ENCODE measurements around the gene LSM10. TPM values are rescaled to one million over a fixed set of nuclear protein-coding genes. Genes with fewer than 3 reads are reported as not detected.

The LSM10 gene
- total RNA-seq, 2 experiments from 2014 or later: 43.2 to 133 TPM

GRCh38 chr1:36351227-36351977, 46.3 kb downstream of the LSM10 start:
- intact Hi-C loops (cut with micrococcal nuclease; ENCODE audit: unreplicated experiment): no loop called here
- H4K20me1 ChIP-seq (ENCODE audit: insufficient read depth, low read length): no peaks in the 10 kb centered on the region
- DNase-seq (ENCODE audit: low spot score): no peak
- no peak overlapping the region for H3K27ac ChIP-seq (ENCODE audit: low read depth, low read length, poor library complexity, severe bottlenecking)
- no TSS peak for BruUV-seq (replicated peaks)
- H3K79me2 ChIP-seq (ENCODE audit: insufficient read depth, low read depth, low read length): no peaks in the 10 kb centered on the region
- no peaks in the 10 kb centered on the region for H3K9me3 ChIP-seq (ENCODE audit: low read length)
- no peak for TF ChIP-seq EZH2phosphoT487 (IDR thresholded peaks at IDR 0.05; ENCODE audit: borderline replicate concordance, low read depth, low read length)
- TF ChIP-seq CTCF (conservative IDR thresholded peaks at IDR 0.05; ENCODE audit: low read length): no peak
- H3K4me1 ChIP-seq (ENCODE audit: insufficient read depth, low read length, poor library complexity, severe bottlenecking): peaks cover 19% of the 10 kb centered on the region
- ChIA-PET POLR2A (interaction anchor here (1.7 kb wide), 1 partner anchor 69 kb away, joined by 4 read pairs; no protein-coding TSS in a partner anchor), CTCF (ENCODE audit: unreplicated experiment) (interaction anchor here (0.6 kb wide), 1 partner anchor 8 kb away, joined by 5 read pairs; no protein-coding TSS in a partner anchor)
- H2AFZ ChIP-seq (ENCODE audit: low read length): no peak overlapping the region
- no peak overlapping the region for H3K4me2 ChIP-seq (ENCODE audit: low read length)
- no peaks in the 10 kb centered on the region for H3K9me2 ChIP-seq (ENCODE audit: insufficient read depth, low read length)
- H3K4me3 ChIP-seq (ENCODE audit: low read depth, low read length, poor library complexity, severe bottlenecking): no peak overlapping the region
- H3K36me3 ChIP-seq (ENCODE audit: insufficient read depth, low read length): peaks cover 77% of the 10 kb centered on the region

GRCh38 chr1:36350659-36351226, 47.0 kb downstream of the LSM10 start:
- Histone ChIP-seq H3K36me3 (ENCODE audit: insufficient read depth, low read length) (peaks cover 78% of the 10 kb centered on the region), H3K4me2 (ENCODE audit: low read length) (no peak overlapping the region), H2AFZ (ENCODE audit: low read length) (no peak overlapping the region), H3K9me3 (ENCODE audit: low read length) (no peaks in the 10 kb centered on the region), H3K4me1 (ENCODE audit: insufficient read depth, low read length, poor library complexity, severe bottlenecking) (peaks cover 19% of the 10 kb centered on the region), H3K79me2 (ENCODE audit: insufficient read depth, low read depth, low read length) (no peaks in the 10 kb centered on the region), H3K4me3 (ENCODE audit: low read depth, low read length, poor library complexity, severe bottlenecking) (no peak overlapping the region), H3K9me2 (ENCODE audit: insufficient read depth, low read length) (no peaks in the 10 kb centered on the region), H3K27ac (ENCODE audit: low read depth, low read length, poor library complexity, severe bottlenecking) (no peak overlapping the region), H4K20me1 (ENCODE audit: insufficient read depth, low read length) (no peaks in the 10 kb centered on the region)
- ChIA-PET POLR2A (interaction anchor here (0.8 to 1.7 kb wide), 2 partner anchors 17 to 69 kb away, joined by 3 to 4 read pairs; no protein-coding TSS in a partner anchor), CTCF (ENCODE audit: unreplicated experiment) (interaction anchor here (0.6 kb wide), 1 partner anchor 8 kb away, joined by 5 read pairs; no protein-coding TSS in a partner anchor)
- no peak for DNase-seq (ENCODE audit: low spot score)
- intact Hi-C loops (cut with micrococcal nuclease; ENCODE audit: unreplicated experiment): no loop called here
- no TSS peak for BruUV-seq (replicated peaks)
- TF ChIP-seq CTCF (conservative IDR thresholded peaks at IDR 0.05; ENCODE audit: low read length): no peak
- no peak for TF ChIP-seq EZH2phosphoT487 (IDR thresholded peaks at IDR 0.05; ENCODE audit: borderline replicate concordance, low read depth, low read length)
